Stimulated activated naive CD8-positive, alpha-beta T cell treated with anti-CD3 and anti-CD28 coated beads, Interleukin-15, amount 100 ng/mL, for 72 hours (primary cell): ENCODE data around the gene DUSP9.
"Not testable (repeated sequence)": the region's sequence is repeated elsewhere in the genome, so short reads cannot be mapped to it uniquely, and the experiment has no call there.

ENCODE experiments used
- ATAC-seq: fragments of 150-1000 bp; cut with Tn5 transposase; 2 replicates; pipeline ENCODE4 v1.10.0; 2021; ENCODE audit warnings: mild to moderate bottlenecking, moderate library complexity
- DNase-seq, 2 donors: peaks; one replicate each; pipeline ENCODE4 v3.0.0; 2021 to 2022
- H3K27ac Mint-ChIP-seq, 2 donors: one replicate each; pipeline ENCODE4 v1.8.0; 2022; ENCODE audit warnings: mild to moderate bottlenecking in 2 of 2, mixed read lengths in 2 of 2, moderate library complexity in 2 of 2
- H3K27me3 Mint-ChIP-seq: one replicate; pipeline ENCODE4 v1.8.0; 2022; ENCODE audit warnings: mixed read lengths
- H3K4me1 Mint-ChIP-seq: one replicate; pipeline ENCODE4 v1.8.0; 2022; ENCODE audit warnings: mild to moderate bottlenecking, mixed read lengths
- H3K4me3 Mint-ChIP-seq, 2 donors: one replicate each; pipeline ENCODE4 v1.8.0; 2022; ENCODE audit warnings: mild to moderate bottlenecking in 2 of 2, mixed read lengths in 2 of 2, moderate library complexity in 1 of 2
- H3K9me3 Mint-ChIP-seq, 2 donors: one replicate each; pipeline ENCODE4 v1.8.0; 2022; ENCODE audit warnings: mixed read lengths in 2 of 2

The DUSP9 gene

GRCh38 chrX:153687121-153688039, 40.4 kb downstream of the DUSP9 start, which contains the start of gene SLC6A8:
Gene SLC6A8 (plus strand): TSS chrX:153687926. CDS start chrX:153688575, 649 bp downstream.
- Mint-ChIP-seq H3K4me1 (peaks cover 5% of the 10 kb centered on the region), H3K9me3 (no peaks in the 10 kb centered on the region), H3K4me3 (peak within 1 kb of the TSS; percentile 82 to 89), H3K27me3 (peaks cover 30% of the 10 kb centered on the region), H3K27ac (peak within 1 kb of the TSS in 1 of 2 donors; percentile 54)
- ATAC-seq (peak; percentile 46), DNase-seq (peak; percentile 22 to 33)

GRCh38 chrX:153688071-153688470, 41.1 kb downstream of the DUSP9 start:
- no peaks in the 10 kb centered on the region for H3K9me3 Mint-ChIP-seq
- ATAC-seq, result peak; percentile 10
- H3K27me3 Mint-ChIP-seq, result peaks cover 30% of the 10 kb centered on the region
- no peak overlapping the region for H3K4me3 Mint-ChIP-seq
- peaks cover 5% of the 10 kb centered on the region for H3K4me1 Mint-ChIP-seq
- DNase-seq, result no peak
- H3K27ac Mint-ChIP-seq, result no peak overlapping the region

DNA sequence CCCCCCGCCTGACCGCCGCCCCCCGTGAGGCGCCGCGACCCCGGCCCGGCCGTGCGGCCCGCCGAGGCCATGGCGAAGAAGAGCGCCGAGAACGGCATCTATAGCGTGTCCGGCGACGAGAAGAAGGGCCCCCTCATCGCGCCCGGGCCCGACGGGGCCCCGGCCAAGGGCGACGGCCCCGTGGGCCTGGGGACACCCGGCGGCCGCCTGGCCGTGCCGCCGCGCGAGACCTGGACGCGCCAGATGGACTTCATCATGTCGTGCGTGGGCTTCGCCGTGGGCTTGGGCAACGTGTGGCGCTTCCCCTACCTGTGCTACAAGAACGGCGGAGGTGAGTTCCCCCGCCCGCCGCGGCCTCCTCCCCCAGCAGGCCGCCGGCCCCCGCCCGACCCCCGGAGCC, 41.5 kb downstream of the DUSP9 start:
- Mint-ChIP-seq H3K4me1 (peaks cover 5% of the 10 kb centered on the region), H3K4me3 (no peak overlapping the region), H3K9me3 (no peaks in the 10 kb centered on the region), H3K27me3 (peaks cover 30% of the 10 kb centered on the region), H3K27ac (no peak overlapping the region)
- peak; percentile 27 for ATAC-seq
- no peak for DNase-seq

- Mint-ChIP-seq H3K4me3 (no peak overlapping the region), H3K9me3 (no peaks in the 10 kb centered on the region), H3K27ac (no peak overlapping the region), H3K4me1 (peaks cover 5% of the 10 kb centered on the region), H3K27me3 (peaks cover 30% of the 10 kb centered on the region)
- ATAC-seq, result no peak
- DNase-seq, result no peak
Measured at GRCh38 chrX:153688911-153689590, 42.0 kb downstream of the DUSP9 start.

- no peak for DNase-seq
- ATAC-seq, result no peak
- Mint-ChIP-seq H3K27me3 (peaks cover 30% of the 10 kb centered on the region), H3K27ac (no peak overlapping the region), H3K4me3 (no peak overlapping the region), H3K4me1 (peaks cover 5% of the 10 kb centered on the region), H3K9me3 (no peaks in the 10 kb centered on the region)
Measured at GRCh38 chrX:153689654-153690465, 42.9 kb downstream of the DUSP9 start.

- peaks cover 5% of the 10 kb centered on the region for H3K4me1 Mint-ChIP-seq
- H3K4me3 Mint-ChIP-seq, result no peak overlapping the region
- no peak for DNase-seq
- H3K27me3 Mint-ChIP-seq, result peaks cover 27% of the 10 kb centered on the region
- H3K9me3 Mint-ChIP-seq, result no peaks in the 10 kb centered on the region
- H3K27ac Mint-ChIP-seq, result no peak overlapping the region
- ATAC-seq, result no peak
Measured at GRCh38 chrX:153690466-153690865, 43.5 kb downstream of the DUSP9 start.

GRCh38 chrX:153691032-153691827, 44.2 kb downstream of the DUSP9 start:
- not testable (repeated sequence) for ATAC-seq, H3K9me3 Mint-ChIP-seq, H3K4me1 Mint-ChIP-seq, H3K4me3 Mint-ChIP-seq, DNase-seq
- H3K27me3 Mint-ChIP-seq, result peaks cover 19% of the 10 kb centered on the region
- H3K27ac Mint-ChIP-seq, result peak overlapping the region in 1 of 2 donors; percentile 48

DNA sequence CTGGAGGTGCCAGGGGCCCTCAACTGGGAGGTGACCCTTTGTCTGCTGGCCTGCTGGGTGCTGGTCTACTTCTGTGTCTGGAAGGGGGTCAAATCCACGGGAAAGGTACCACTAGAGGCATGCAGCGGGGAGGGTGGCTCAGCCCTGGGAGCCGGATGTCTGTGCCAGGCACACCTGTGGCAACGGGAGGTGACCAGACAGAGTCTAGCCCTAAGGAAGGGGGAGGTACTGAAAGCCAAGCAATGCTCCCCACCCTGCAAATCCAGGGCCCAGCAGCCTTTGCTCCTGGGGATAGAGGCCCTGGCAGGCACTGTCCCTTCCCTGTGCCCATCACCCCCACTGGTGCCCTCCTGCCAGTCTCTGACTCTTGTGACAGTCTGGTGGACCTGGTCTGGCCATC, 45.0 kb downstream of the DUSP9 start:
- Mint-ChIP-seq H3K9me3 (no peaks in the 10 kb centered on the region), H3K27me3 (peaks cover 13% of the 10 kb centered on the region), H3K4me3 (no peak overlapping the region), H3K4me1 (peaks cover 5% of the 10 kb centered on the region), H3K27ac (no peak overlapping the region)
- no peak for DNase-seq
- no peak for ATAC-seq

- Mint-ChIP-seq H3K27me3 (peaks cover 13% of the 10 kb centered on the region), H3K4me3 (no peak overlapping the region), H3K4me1 (no peaks in the 10 kb centered on the region), H3K9me3 (no peaks in the 10 kb centered on the region), H3K27ac (peak overlapping the region in 1 of 2 donors; percentile 89)
- no peak for DNase-seq
- ATAC-seq, result no peak
Measured at GRCh38 chrX:153692611-153693156, 45.7 kb downstream of the DUSP9 start.

- H3K27me3 Mint-ChIP-seq, result peaks cover 13% of the 10 kb centered on the region
- H3K9me3 Mint-ChIP-seq, result no peaks in the 10 kb centered on the region
Measured at GRCh38 chrX:153693216-153694086, 46.4 kb downstream of the DUSP9 start.

GRCh38 chrX:153694256-153694655, 47.3 kb downstream of the DUSP9 start:
- not testable (repeated sequence) for H3K9me3 Mint-ChIP-seq, H3K4me1 Mint-ChIP-seq, ATAC-seq, H3K27ac Mint-ChIP-seq, H3K4me3 Mint-ChIP-seq, DNase-seq
- H3K27me3 Mint-ChIP-seq, result peaks cover 13% of the 10 kb centered on the region

More at GRCh38 chrX:153693216-153694086, 46.4 kb downstream of the DUSP9 start:
- DNase-seq, result no peak
- no peak overlapping the region for H3K27ac Mint-ChIP-seq
- peak; percentile 7 for ATAC-seq
- no peak overlapping the region for H3K4me3 Mint-ChIP-seq
- no peaks in the 10 kb centered on the region for H3K4me1 Mint-ChIP-seq

DNA sequence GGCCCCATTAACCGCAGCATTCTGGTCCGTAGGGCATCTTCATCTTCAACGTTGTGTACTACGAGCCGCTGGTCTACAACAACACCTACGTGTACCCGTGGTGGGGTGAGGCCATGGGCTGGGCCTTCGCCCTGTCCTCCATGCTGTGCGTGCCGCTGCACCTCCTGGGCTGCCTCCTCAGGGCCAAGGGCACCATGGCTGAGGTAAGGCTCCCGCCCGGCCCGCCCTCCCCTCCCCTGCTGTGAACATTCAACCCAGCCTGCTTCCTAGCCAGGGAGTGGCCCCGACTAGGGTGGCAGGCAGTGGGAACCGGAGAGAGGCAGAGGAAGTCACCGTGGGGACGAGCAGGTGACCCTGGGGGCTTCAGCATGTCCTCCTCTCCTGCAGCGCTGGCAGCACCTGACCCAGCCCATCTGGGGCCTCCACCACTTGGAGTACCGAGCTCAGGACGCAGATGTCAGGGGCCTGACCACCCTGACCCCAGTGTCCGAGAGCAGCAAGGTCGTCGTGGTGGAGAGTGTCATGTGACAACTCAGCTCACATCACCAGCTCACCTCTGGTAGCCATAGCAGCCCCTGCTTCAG, 47.8 kb downstream of the DUSP9 start:
- Mint-ChIP-seq H3K4me3 (no peak overlapping the region), H3K27ac (no peak overlapping the region), H3K27me3 (peaks cover 8% of the 10 kb centered on the region), H3K9me3 (no peaks in the 10 kb centered on the region), H3K4me1 (no peaks in the 10 kb centered on the region)
- no peak for ATAC-seq
- no peak for DNase-seq

GRCh38 chrX:153696100-153696499, 49.1 kb downstream of the DUSP9 start:
- H3K4me3 Mint-ChIP-seq, result no peak overlapping the region
- ATAC-seq (no peak), DNase-seq (no peak)
- H3K4me1 Mint-ChIP-seq, result no peaks in the 10 kb centered on the region
- no peaks in the 10 kb centered on the region for H3K27me3 Mint-ChIP-seq
- no peaks in the 10 kb centered on the region for H3K9me3 Mint-ChIP-seq
- H3K27ac Mint-ChIP-seq, result no peak overlapping the region
